Natural killer cell treated with Interleukin-12 subunit alpha and Interleukin-12 subunit beta and Interleukin-15 and Interleukin-18, amount 100 ng/mL, for 72 hours (primary cell): ENCODE data around the gene ADAMTS3. TPM values are rescaled to one million over a fixed set of nuclear protein-coding genes. Genes with fewer than 3 reads are reported as not detected.
A peak's percentile ranks its signal among the peaks of the same experiment; 100 is the strongest.

Experiments
- ATAC-seq, 2 donors: fragments of 150-1000 bp; cut with Tn5 transposase in 1 of 2; sonication (Bioruptor Pico), chemical (Tn5 transposase) in 1 of 2; 2 replicates each; pipeline ENCODE4 v1.10.0; 2021
- DNase-seq: peaks from one replicate; pipeline ENCODE4 v3.0.0; 2022; ENCODE audit warnings: low spot score
- H3K27ac Mint-ChIP-seq, 2 donors: 1 replicate in 1 of 2; 2 replicates in 1 of 2; pipeline ENCODE4 v1.8.0; 2022; ENCODE audit warnings: mixed read lengths in 2 of 2, mild to moderate bottlenecking in 1 of 2, moderate library complexity in 1 of 2
- H3K27me3 Mint-ChIP-seq, 2 donors: 1 replicate in 1 of 2; 2 replicates in 1 of 2; pipeline ENCODE4 v1.8.0; 2022; ENCODE audit warnings: mixed read lengths in 2 of 2
- H3K36me3 Mint-ChIP-seq: one replicate; pipeline ENCODE4 v1.8.0; 2022; ENCODE audit warnings: mixed read lengths
- H3K4me1 Mint-ChIP-seq, 2 donors: 1 replicate in 1 of 2; 2 replicates in 1 of 2; pipeline ENCODE4 v1.8.0; 2022; ENCODE audit warnings: low read depth in 2 of 2, mixed read lengths in 2 of 2, mild to moderate bottlenecking in 1 of 2
- H3K4me3 Mint-ChIP-seq: one replicate; pipeline ENCODE4 v1.8.0; 2022; ENCODE audit warnings: mixed read lengths
- H3K9me3 Mint-ChIP-seq: 2 replicates; pipeline ENCODE4 v1.8.0; 2022; ENCODE audit warnings: mixed read lengths
- total RNA-seq, 2 donors: library from RNA; stranded (reverse); gene quantifications; one replicate each; pipeline ENCODE4 v1.2.3, GENCODE V29; 2022

The ADAMTS3 gene
- total RNA-seq, 2 donors from 2014 or later = not detected

GRCh38 chr4:72352711-72353110, 216.3 kb downstream of the ADAMTS3 start:
- Mint-ChIP-seq H3K36me3 (no peaks in the 10 kb centered on the region), H3K4me3 (no peak overlapping the region), H3K9me3 (peaks cover 4% of the 10 kb centered on the region), H3K27ac (no peak overlapping the region), H3K27me3 (no peaks in the 10 kb centered on the region), H3K4me1 (no peaks in the 10 kb centered on the region)
- DNase-seq = no peak
- no peak for ATAC-seq

GRCh38 chr4:72351521-72351920, 217.5 kb downstream of the ADAMTS3 start:
- no peak for DNase-seq
- ATAC-seq = no peak

GRCh38 chr4:72348701-72349100, 220.3 kb downstream of the ADAMTS3 start:
- Mint-ChIP-seq H3K27ac (no peak overlapping the region), H3K4me3 (no peak overlapping the region), H3K9me3 (peaks cover 4% of the 10 kb centered on the region), H3K4me1 (no peaks in the 10 kb centered on the region), H3K36me3 (no peaks in the 10 kb centered on the region), H3K27me3 (no peaks in the 10 kb centered on the region)
- no peak for DNase-seq
- no peak for ATAC-seq

More at GRCh38 chr4:72351521-72351920, 217.5 kb downstream of the ADAMTS3 start:
- H3K4me1 Mint-ChIP-seq = no peaks in the 10 kb centered on the region
- H3K4me3 Mint-ChIP-seq = no peak overlapping the region
- H3K9me3 Mint-ChIP-seq = peaks cover 4% of the 10 kb centered on the region
- H3K27me3 Mint-ChIP-seq = no peaks in the 10 kb centered on the region
- no peaks in the 10 kb centered on the region for H3K36me3 Mint-ChIP-seq
- no peak overlapping the region for H3K27ac Mint-ChIP-seq

GRCh38 chr4:72344418-72344817, 224.6 kb downstream of the ADAMTS3 start:
- no peak overlapping the region for H3K4me3 Mint-ChIP-seq
- ATAC-seq (no peak), DNase-seq (no peak)
- no peaks in the 10 kb centered on the region for H3K4me1 Mint-ChIP-seq
- H3K27ac Mint-ChIP-seq = no peak overlapping the region
- no peaks in the 10 kb centered on the region for H3K27me3 Mint-ChIP-seq
- H3K9me3 Mint-ChIP-seq = no peaks in the 10 kb centered on the region
- no peaks in the 10 kb centered on the region for H3K36me3 Mint-ChIP-seq

- Mint-ChIP-seq H3K27ac (no peak overlapping the region), H3K4me1 (no peaks in the 10 kb centered on the region), H3K9me3 (no peaks in the 10 kb centered on the region), H3K36me3 (no peaks in the 10 kb centered on the region), H3K4me3 (no peak overlapping the region), H3K27me3 (no peaks in the 10 kb centered on the region)
- DNase-seq (no peak), ATAC-seq (no peak)
Measured at GRCh38 chr4:72341432-72341820, 227.6 kb downstream of the ADAMTS3 start.

GRCh38 chr4:72340803-72341431, 228.1 kb downstream of the ADAMTS3 start:
- H3K27me3 Mint-ChIP-seq = no peaks in the 10 kb centered on the region
- DNase-seq (no peak), ATAC-seq (no peak)
- H3K27ac Mint-ChIP-seq = no peak overlapping the region
- H3K9me3 Mint-ChIP-seq = no peaks in the 10 kb centered on the region
- H3K4me3 Mint-ChIP-seq = no peak overlapping the region
- H3K36me3 Mint-ChIP-seq = no peaks in the 10 kb centered on the region
- H3K4me1 Mint-ChIP-seq = no peaks in the 10 kb centered on the region

GRCh38 chr4:72338060-72338459, 231.0 kb downstream of the ADAMTS3 start:
- DNase-seq (no peak), ATAC-seq (no peak)
- H3K36me3 Mint-ChIP-seq = no peaks in the 10 kb centered on the region
- no peaks in the 10 kb centered on the region for H3K9me3 Mint-ChIP-seq
- no peak overlapping the region for H3K4me3 Mint-ChIP-seq
- no peaks in the 10 kb centered on the region for H3K27me3 Mint-ChIP-seq
- H3K4me1 Mint-ChIP-seq = no peaks in the 10 kb centered on the region
- H3K27ac Mint-ChIP-seq = no peak overlapping the region

GRCh38 chr4:72330381-72330780, 238.6 kb downstream of the ADAMTS3 start:
- Mint-ChIP-seq H3K9me3 (no peaks in the 10 kb centered on the region), H3K4me3 (no peak overlapping the region), H3K36me3 (no peaks in the 10 kb centered on the region), H3K27me3 (peaks cover 1 to 3% of the 10 kb centered on the region in 2 donors), H3K4me1 (no peaks in the 10 kb centered on the region), H3K27ac (no peak overlapping the region)
- DNase-seq = no peak
- no peak for ATAC-seq

DNA sequence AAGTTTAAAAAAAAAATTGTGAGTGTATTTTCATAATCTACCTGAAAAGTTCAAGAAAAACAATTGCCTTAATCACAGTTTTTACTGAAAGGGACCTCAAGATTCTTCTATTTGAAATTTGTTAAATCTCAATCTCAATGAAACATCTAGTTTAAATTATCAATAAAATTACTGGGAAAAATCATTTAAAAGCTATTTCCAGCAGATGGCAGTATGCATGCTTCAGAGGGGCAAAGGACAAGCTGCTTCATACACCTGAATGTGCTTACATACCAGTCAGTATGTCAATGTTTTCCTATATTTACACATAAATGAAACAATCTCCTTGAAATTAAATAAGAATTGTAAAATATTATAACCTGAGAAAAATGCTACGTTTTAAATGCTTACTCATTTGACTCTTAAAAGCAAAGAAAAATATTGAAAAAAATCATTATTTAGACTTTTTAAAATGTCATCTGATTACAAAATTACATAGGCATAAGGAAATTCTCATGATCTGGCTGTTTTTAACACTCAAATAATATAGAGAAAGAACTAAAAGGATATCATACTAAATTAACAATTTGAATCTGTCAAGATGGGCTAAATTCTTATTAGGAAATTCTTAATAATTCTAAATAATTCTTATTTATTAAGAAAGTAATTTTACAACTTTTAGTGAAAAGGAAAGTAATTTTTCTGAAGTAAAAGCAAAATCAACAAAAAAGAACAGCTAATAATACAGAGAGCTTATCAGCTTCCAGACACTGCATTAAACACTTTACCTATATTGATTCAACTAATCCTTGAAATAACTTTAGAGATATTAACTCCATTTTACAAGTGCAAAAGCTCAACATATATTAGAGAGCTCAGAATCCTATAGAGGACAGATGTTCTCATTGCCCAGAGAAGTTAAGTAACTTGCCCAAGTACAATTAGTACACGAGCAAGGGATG, 242.1 kb downstream of the ADAMTS3 start:
- H3K36me3 Mint-ChIP-seq = no peaks in the 10 kb centered on the region

DNA sequence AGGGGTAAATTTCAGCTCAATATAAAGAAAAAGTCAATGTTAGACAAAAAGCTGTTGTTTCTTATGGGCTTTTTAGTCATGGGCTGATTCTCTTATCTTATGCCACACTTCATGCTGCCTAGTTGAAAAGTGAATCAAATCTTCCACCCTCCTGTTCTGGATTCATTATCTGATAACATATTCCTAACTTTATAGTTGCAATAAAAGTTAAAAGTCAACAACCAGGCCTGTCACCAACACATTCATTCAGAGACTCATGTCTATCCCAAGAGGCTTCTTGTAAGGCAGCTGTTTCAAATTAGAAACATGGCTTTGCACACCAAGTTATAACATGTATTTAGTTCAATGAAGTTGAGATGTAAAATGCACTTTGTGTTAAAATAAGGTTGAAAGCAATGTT, 243.8 kb downstream of the ADAMTS3 start:
- no peaks in the 10 kb centered on the region for H3K9me3 Mint-ChIP-seq
- no peak overlapping the region for H3K4me3 Mint-ChIP-seq
- no peaks in the 10 kb centered on the region for H3K36me3 Mint-ChIP-seq
- peaks cover 5 to 8% of the 10 kb centered on the region in 2 donors for H3K27me3 Mint-ChIP-seq
- no peak overlapping the region for H3K27ac Mint-ChIP-seq
- no peak for DNase-seq
- no peak for ATAC-seq
- H3K4me1 Mint-ChIP-seq = peaks cover 0 to 2% of the 10 kb centered on the region in 2 donors

More for the DNA sequence above, 242.1 kb downstream of the ADAMTS3 start:
- Mint-ChIP-seq H3K27me3 (peaks cover 5 to 8% of the 10 kb centered on the region in 2 donors), H3K4me3 (no peak overlapping the region), H3K27ac (no peak overlapping the region), H3K4me1 (no peaks in the 10 kb centered on the region), H3K9me3 (no peaks in the 10 kb centered on the region)
- no peak for DNase-seq
- no peak for ATAC-seq

DNA sequence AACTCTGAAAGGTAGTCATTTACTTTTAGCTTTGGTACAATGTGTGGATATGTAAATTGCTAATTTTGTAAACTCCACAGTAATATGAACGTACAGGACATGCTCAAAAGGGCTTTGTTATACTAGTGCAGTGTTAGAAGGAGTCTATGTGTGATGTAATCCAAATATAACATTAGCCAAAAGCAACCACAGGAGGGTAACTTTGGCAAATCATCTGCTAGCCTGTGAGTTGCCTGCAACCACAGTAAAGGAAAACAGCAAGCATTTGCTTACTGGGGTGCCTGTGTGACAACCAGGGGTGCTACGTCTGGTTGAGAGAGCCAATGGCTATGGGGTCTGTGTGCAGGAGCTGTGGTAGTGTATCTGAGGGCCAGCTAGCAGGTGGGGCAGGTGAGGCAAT, 245.8 kb downstream of the ADAMTS3 start:
- DNase-seq = no peak
- H3K27me3 Mint-ChIP-seq = peaks cover 5 to 8% of the 10 kb centered on the region in 2 donors
- no peaks in the 10 kb centered on the region for H3K36me3 Mint-ChIP-seq
- no peak for ATAC-seq
- H3K4me1 Mint-ChIP-seq = peaks cover 8 to 13% of the 10 kb centered on the region in 2 donors
- H3K9me3 Mint-ChIP-seq = no peaks in the 10 kb centered on the region
- no peak overlapping the region for H3K4me3 Mint-ChIP-seq
- no peak overlapping the region for H3K27ac Mint-ChIP-seq

GRCh38 chr4:72320223-72320948, 248.6 kb downstream of the ADAMTS3 start:
- peaks cover 8 to 13% of the 10 kb centered on the region in 2 donors for H3K4me1 Mint-ChIP-seq
- H3K27me3 Mint-ChIP-seq = peaks cover 2 to 7% of the 10 kb centered on the region in 2 donors
- no peaks in the 10 kb centered on the region for H3K9me3 Mint-ChIP-seq
- ATAC-seq = no peak
- no peak overlapping the region for H3K27ac Mint-ChIP-seq
- no peaks in the 10 kb centered on the region for H3K36me3 Mint-ChIP-seq
- DNase-seq = no peak
- no peak overlapping the region for H3K4me3 Mint-ChIP-seq

- no peaks in the 10 kb centered on the region for H3K9me3 Mint-ChIP-seq
- H3K36me3 Mint-ChIP-seq = no peaks in the 10 kb centered on the region
- DNase-seq = no peak
- H3K27ac Mint-ChIP-seq = no peak overlapping the region
- ATAC-seq = no peak
- H3K4me1 Mint-ChIP-seq = peaks cover 8 to 13% of the 10 kb centered on the region in 2 donors
- peak overlapping the region; percentile 51 for H3K4me3 Mint-ChIP-seq
- peaks cover 0 to 4% of the 10 kb centered on the region in 2 donors for H3K27me3 Mint-ChIP-seq
Measured at GRCh38 chr4:72319601-72320021, 249.4 kb downstream of the ADAMTS3 start.
